ENCODE measurements around the gene MAGI3. TPM values are rescaled to one million over a fixed set of nuclear protein-coding genes. Genes with fewer than 3 reads are reported as not detected.

The MAGI3 gene
- polyA plus RNA-seq, 1 donor from 2014 or later: 10.8 TPM

GRCh38 chr1:113605146-113605545 is 214.8 kb downstream of the MAGI3 start:
- H3F3A ChIP-seq (ENCODE audit: insufficient read depth, low read length, poor library complexity, severe bottlenecking): no peaks in the 10 kb centered on the region
- no peaks in the 10 kb centered on the region for H3K27me3 ChIP-seq (ENCODE audit: insufficient read depth, low read depth, low read length)
- no peak overlapping the region for H3K27ac ChIP-seq (ENCODE audit: low read length)
- no peak overlapping the region for H3K9ac ChIP-seq (ENCODE audit: low read length)
- H3K4me2 ChIP-seq (ENCODE audit: low read length): no peak overlapping the region
- H3K36me3 ChIP-seq (ENCODE audit: insufficient read depth, low read length): no peaks in the 10 kb centered on the region
- no peaks in the 10 kb centered on the region for H3K9me2 ChIP-seq (ENCODE audit: insufficient read depth, low read length)
- H3K79me2 ChIP-seq (replicated peaks; ENCODE audit: insufficient read depth, low read length): no peaks in the 10 kb centered on the region
- no peaks in the 10 kb centered on the region for H3K9me3 ChIP-seq (ENCODE audit: low read length)
- no peaks in the 10 kb centered on the region for H4K20me1 ChIP-seq (ENCODE audit: insufficient read depth)
- H2AFZ ChIP-seq (ENCODE audit: low read depth, low read length): no peak overlapping the region
- no peak overlapping the region for H3K4me3 ChIP-seq (ENCODE audit: low read length)
- no peak for TF ChIP-seq RAD21 (conservative IDR thresholded peaks at IDR 0.05)
- no peak for TF ChIP-seq TAF1 (IDR thresholded peaks at IDR 0.05; ENCODE audit: low read depth)
- TF ChIP-seq POLR2AphosphoS5 (IDR thresholded peaks at IDR 0.05): no peak

GRCh38 chr1:113608399-113608798 is 218.1 kb downstream of the MAGI3 start:
- Histone ChIP-seq H2AFZ (ENCODE audit: low read depth, low read length) (no peak overlapping the region), H3K9me3 (ENCODE audit: low read length) (no peaks in the 10 kb centered on the region), H3F3A (ENCODE audit: insufficient read depth, low read length, poor library complexity, severe bottlenecking) (no peaks in the 10 kb centered on the region), H3K4me2 (ENCODE audit: low read length) (no peak overlapping the region), H3K79me2 (replicated peaks; ENCODE audit: insufficient read depth, low read length) (no peaks in the 10 kb centered on the region), H3K9me2 (ENCODE audit: insufficient read depth, low read length) (no peaks in the 10 kb centered on the region), H3K27me3 (ENCODE audit: insufficient read depth, low read depth, low read length) (no peaks in the 10 kb centered on the region), H3K27ac (ENCODE audit: low read length) (no peak overlapping the region), H4K20me1 (ENCODE audit: insufficient read depth) (no peaks in the 10 kb centered on the region), H3K9ac (ENCODE audit: low read length) (no peak overlapping the region), H3K4me3 (ENCODE audit: low read length) (no peak overlapping the region), H3K36me3 (ENCODE audit: insufficient read depth, low read length) (no peaks in the 10 kb centered on the region)
- TF ChIP-seq RAD21 (conservative IDR thresholded peaks at IDR 0.05): no peak
- TF ChIP-seq POLR2AphosphoS5 (IDR thresholded peaks at IDR 0.05): no peak
- TF ChIP-seq EZH2 (IDR thresholded peaks at IDR 0.05; ENCODE audit: borderline replicate concordance, insufficient read depth, low read length, poor library complexity, severe bottlenecking): no peak
- TF ChIP-seq TAF1 (IDR thresholded peaks at IDR 0.05; ENCODE audit: low read depth): no peak
- TF ChIP-seq MXI1 (conservative IDR thresholded peaks at IDR 0.05; ENCODE audit: poor library complexity, severe bottlenecking): no peak
- TF ChIP-seq EP300 (conservative IDR thresholded peaks at IDR 0.05; ENCODE audit: poor library complexity, severe bottlenecking): no peak
- no peak for TF ChIP-seq SMC3 (conservative IDR thresholded peaks at IDR 0.05; ENCODE audit: poor library complexity)
- no peak for TF ChIP-seq CTCF (IDR thresholded peaks at IDR 0.05; ENCODE audit: poor library complexity, severe bottlenecking)
- TF ChIP-seq REST (IDR thresholded peaks at IDR 0.05; ENCODE audit: borderline replicate concordance): no peak

GRCh38 chr1:113610372-113610771 is 220.1 kb downstream of the MAGI3 start:
- no peak overlapping the region for H2AFZ ChIP-seq (ENCODE audit: low read depth, low read length)
- H3K36me3 ChIP-seq (ENCODE audit: insufficient read depth, low read length): no peaks in the 10 kb centered on the region
- H3F3A ChIP-seq (ENCODE audit: insufficient read depth, low read length, poor library complexity, severe bottlenecking): no peaks in the 10 kb centered on the region
- no peak overlapping the region for H3K27ac ChIP-seq (ENCODE audit: low read length)
- no peak overlapping the region for H3K4me2 ChIP-seq (ENCODE audit: low read length)
- TF ChIP-seq REST (IDR thresholded peaks at IDR 0.05; ENCODE audit: borderline replicate concordance): no peak
- no peak for TF ChIP-seq EZH2 (IDR thresholded peaks at IDR 0.05; ENCODE audit: borderline replicate concordance, insufficient read depth, low read length, poor library complexity, severe bottlenecking)
- no peak for TF ChIP-seq TAF1 (IDR thresholded peaks at IDR 0.05; ENCODE audit: low read depth)
- TF ChIP-seq POLR2AphosphoS5 (IDR thresholded peaks at IDR 0.05): no peak
- TF ChIP-seq SMC3 (conservative IDR thresholded peaks at IDR 0.05; ENCODE audit: poor library complexity): no peak
- no peak for TF ChIP-seq EP300 (conservative IDR thresholded peaks at IDR 0.05; ENCODE audit: poor library complexity, severe bottlenecking)
- TF ChIP-seq CTCF (IDR thresholded peaks at IDR 0.05; ENCODE audit: poor library complexity, severe bottlenecking): no peak
- no peak for TF ChIP-seq RAD21 (conservative IDR thresholded peaks at IDR 0.05)
- H3K27me3 ChIP-seq (ENCODE audit: insufficient read depth, low read depth, low read length): no peaks in the 10 kb centered on the region
- H4K20me1 ChIP-seq (ENCODE audit: insufficient read depth): no peaks in the 10 kb centered on the region
- no peaks in the 10 kb centered on the region for H3K9me3 ChIP-seq (ENCODE audit: low read length)
- H3K4me3 ChIP-seq (ENCODE audit: low read length): no peak overlapping the region
- H3K9me2 ChIP-seq (ENCODE audit: insufficient read depth, low read length): no peaks in the 10 kb centered on the region
- H3K9ac ChIP-seq (ENCODE audit: low read length): no peak overlapping the region
- H3K79me2 ChIP-seq (replicated peaks; ENCODE audit: insufficient read depth, low read length): no peaks in the 10 kb centered on the region

Data from neural cell (in vitro differentiated cells).